Hepatocyte (in vitro differentiated cells): ENCODE results near the gene IL12A. TPM values are rescaled to one million over a fixed set of nuclear protein-coding genes. Genes with fewer than 3 reads are reported as not detected.

Source experiments
- DNase-seq: peaks from one replicate; pipeline ENCODE4 v3.0.0-alpha.2; 2016; ENCODE audit warnings: low spot score
- H2AFZ ChIP-seq: fragments of 200-600 bp; sonication (generic); 2 replicates; pipeline ENCODE4 v1.6.0; 2016; ENCODE audit warnings: antibody characterized with exemption, mild to moderate bottlenecking
- H3K27ac ChIP-seq: fragments of 200-600 bp; sonication (generic); 2 replicates; pipeline ENCODE4 v1.5.1; 2016; ENCODE audit warnings: mild to moderate bottlenecking
- H3K27me3 ChIP-seq: fragments of 200-600 bp; sonication (generic); 2 replicates; pipeline ENCODE4 v1.6.1; 2016
- H3K36me3 ChIP-seq: fragments of 200-600 bp; sonication (generic); replicated peaks from 2 replicates; pipeline ENCODE4 v1.5.1; 2016; ENCODE audit warnings: low read depth; ENCODE audit not compliant: insufficient read depth
- H3K4me1 ChIP-seq: fragments of 200-600 bp; sonication (generic); 2 replicates; pipeline ENCODE4 v1.5.1; 2016; ENCODE audit warnings: mild to moderate bottlenecking, moderate library complexity; ENCODE audit not compliant: insufficient read depth
- H3K4me2 ChIP-seq: fragments of 200-600 bp; sonication (generic); 2 replicates; pipeline ENCODE4 v1.6.0; 2016
- H3K4me3 ChIP-seq: fragments of 200-600 bp; sonication (generic); 2 replicates; pipeline ENCODE4 v1.5.1; 2016; ENCODE audit warnings: mild to moderate bottlenecking
- H3K79me2 ChIP-seq: fragments of 200-600 bp; sonication (generic); 2 replicates; pipeline ENCODE4 v1.6.0; 2017; ENCODE audit warnings: mild to moderate bottlenecking
- H3K9me2 ChIP-seq: fragments of 200-600 bp; sonication (generic); replicated peaks from 2 replicates; pipeline ENCODE4 v1.6.0; 2017; ENCODE audit warnings: mild to moderate bottlenecking; ENCODE audit not compliant: insufficient read depth
- H3K9me3 ChIP-seq: fragments of 200-600 bp; sonication (generic); 2 replicates; pipeline ENCODE4 v1.5.1; 2016; ENCODE audit warnings: low read depth, mild to moderate bottlenecking
- H4K20me1 ChIP-seq: fragments of 200-600 bp; sonication (generic); 2 replicates; pipeline ENCODE4 v1.6.0; 2016; ENCODE audit warnings: mild to moderate bottlenecking; ENCODE audit not compliant: insufficient read depth, poor library complexity, severe bottlenecking
- CTCF ChIP-seq: fragments of 200-600 bp; sonication (generic); IDR thresholded peaks from 2 replicates; pipeline ENCODE4 v1.5.1; 2016; ENCODE audit warnings: antibody characterized with exemption, mild to moderate bottlenecking; ENCODE audit not compliant: poor library complexity
- EZH2 ChIP-seq: fragments of 200-600 bp; sonication (generic); IDR thresholded peaks from 2 replicates; pipeline ENCODE4 v1.6.1; 2016; ENCODE audit warnings: antibody characterized with exemption, mild to moderate bottlenecking, borderline replicate concordance
- EZH2phosphoT487 ChIP-seq: fragments of 200-600 bp; sonication (generic); IDR thresholded peaks from one replicate; pipeline ENCODE4 v1.6.1; 2018; ENCODE audit warnings: antibody characterized with exemption, mild to moderate bottlenecking, low read depth, moderate library complexity; ENCODE audit not compliant: unreplicated experiment, severe bottlenecking
- WGBS: methylation state at CpG from one replicate; pipeline ENCODE4 v1.1.6; 2016; ENCODE audit warnings: low lambda C conversion rate; ENCODE audit errors: missing lambda C conversion rate; 5-methylcytosine and 5-hydroxymethylcytosine counted together
- polyA plus RNA-seq: library from polyadenylated mRNA; unstranded; fragments of >200 nt; fragmentation: Nextera tagmentation; extraction: Ambion mirVana; gene quantifications from 2 replicates; pipeline ENCODE4 v1.2.1, GENCODE V29; 2016
- total RNA-seq: library from RNA; depleted of rRNA; stranded (reverse); fragments of >200 nt; gene quantifications from 2 replicates; pipeline ENCODE4 v1.2.3, GENCODE V29; 2014

The IL12A gene
- total and polyA plus RNA-seq, 2 experiments from 2014 or later, result 0.86 to 1.0 TPM

DNA sequence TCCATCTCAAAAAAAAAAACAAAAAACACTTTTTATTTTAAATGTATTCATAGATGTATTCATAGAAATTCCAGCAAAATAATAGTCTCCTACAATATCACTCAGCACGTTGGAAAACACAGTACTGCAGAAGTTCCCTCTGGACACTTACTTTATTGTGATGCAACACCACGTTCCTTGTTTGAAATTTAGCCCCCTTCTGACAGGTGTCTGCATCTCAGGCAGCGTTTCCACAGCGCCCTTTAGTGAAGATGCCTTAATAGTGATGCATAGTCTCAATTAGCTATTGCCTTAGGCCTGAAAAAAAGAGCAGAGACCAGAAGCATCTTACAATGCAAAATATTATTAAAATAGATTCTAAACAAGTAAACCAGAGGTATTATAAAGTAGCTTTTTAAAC, 20.3 kb downstream of the IL12A start:
- H3K9me3 ChIP-seq, result no peaks in the 10 kb centered on the region
- 61% methylated on average over 4 of the region's 4 CpGs for WGBS
- H3K4me1 ChIP-seq, result no peaks in the 10 kb centered on the region
- no peak overlapping the region for H3K4me3 ChIP-seq
- TF ChIP-seq CTCF, result no peak
- TF ChIP-seq EZH2, result no peak
- TF ChIP-seq EZH2phosphoT487, result no peak
- no peak for DNase-seq
- no peaks in the 10 kb centered on the region for H4K20me1 ChIP-seq
- H3K79me2 ChIP-seq, result no peaks in the 10 kb centered on the region
- H2AFZ ChIP-seq, result no peak overlapping the region
- H3K27me3 ChIP-seq, result no peaks in the 10 kb centered on the region
- no peaks in the 10 kb centered on the region for H3K36me3 ChIP-seq
- no peaks in the 10 kb centered on the region for H3K9me2 ChIP-seq
- H3K27ac ChIP-seq, result no peak overlapping the region
- no peak overlapping the region for H3K4me2 ChIP-seq

DNA sequence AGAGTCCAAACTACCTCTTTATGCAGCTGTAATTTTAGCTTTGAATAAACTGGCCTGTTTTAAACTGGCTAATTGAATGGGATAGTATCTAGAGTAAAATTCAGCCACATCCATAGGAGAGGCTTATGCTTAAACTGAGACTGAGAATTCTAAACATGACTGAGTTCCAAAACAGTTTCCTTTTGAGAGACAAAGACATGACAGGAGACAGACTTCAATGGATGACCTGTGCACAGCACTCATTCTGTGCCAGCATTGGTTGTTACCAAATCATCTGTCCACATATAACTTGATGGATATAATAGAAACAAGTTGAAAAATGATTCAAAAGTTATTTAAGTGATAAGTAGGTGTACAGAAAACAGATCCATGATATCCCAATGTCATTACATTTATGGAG, 20.9 kb downstream of the IL12A start:
- Histone ChIP-seq H3K4me1 (no peaks in the 10 kb centered on the region), H3K27ac (no peak overlapping the region), H3K36me3 (no peaks in the 10 kb centered on the region), H3K9me2 (no peaks in the 10 kb centered on the region), H4K20me1 (no peaks in the 10 kb centered on the region), H3K27me3 (no peaks in the 10 kb centered on the region), H3K9me3 (no peaks in the 10 kb centered on the region), H3K4me2 (no peak overlapping the region), H3K79me2 (no peaks in the 10 kb centered on the region), H2AFZ (no peak overlapping the region), H3K4me3 (no peak overlapping the region)
- DNase-seq, result no peak
- no peak for TF ChIP-seq CTCF
- TF ChIP-seq EZH2phosphoT487, result no peak
- TF ChIP-seq EZH2, result no peak

DNA sequence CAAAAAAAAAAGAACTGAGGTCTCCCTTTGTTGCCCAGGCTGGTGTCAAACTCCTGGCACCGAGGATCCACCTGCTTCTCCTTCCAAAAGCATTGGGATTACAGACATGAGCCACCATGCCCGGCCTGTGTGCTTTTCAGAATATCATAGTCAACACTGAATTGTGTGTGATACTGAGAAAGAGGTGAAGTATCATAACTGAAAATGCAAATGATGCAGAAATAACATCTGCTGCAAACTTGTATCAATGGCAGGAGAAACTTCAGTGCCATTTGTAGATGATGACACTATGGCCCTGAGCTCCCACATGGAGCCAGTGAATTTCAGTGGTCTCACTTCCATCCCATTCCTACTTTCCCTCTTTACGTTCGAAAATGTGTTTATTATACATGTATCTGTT, 21.9 kb downstream of the IL12A start:
- Histone ChIP-seq H3K4me2 (no peak overlapping the region), H3K4me3 (no peak overlapping the region), H3K9me2 (no peaks in the 10 kb centered on the region), H3K9me3 (no peaks in the 10 kb centered on the region), H3K27ac (no peak overlapping the region), H3K27me3 (no peaks in the 10 kb centered on the region), H3K79me2 (no peaks in the 10 kb centered on the region), H3K4me1 (no peaks in the 10 kb centered on the region), H3K36me3 (no peaks in the 10 kb centered on the region), H4K20me1 (no peaks in the 10 kb centered on the region), H2AFZ (no peak overlapping the region)
- 91% methylated on average over 4 of the region's 4 CpGs for WGBS
- no peak for TF ChIP-seq EZH2phosphoT487
- TF ChIP-seq EZH2, result no peak
- no peak for TF ChIP-seq CTCF
- DNase-seq, result no peak

GRCh38 chr3:160012108-160012507, 23.5 kb downstream of the IL12A start:
- no peaks in the 10 kb centered on the region for H3K9me3 ChIP-seq
- WGBS, result 84% methylated on average over 2 of the region's 2 CpGs
- no peaks in the 10 kb centered on the region for H3K4me1 ChIP-seq
- no peak overlapping the region for H3K4me2 ChIP-seq
- TF ChIP-seq CTCF, result no peak
- TF ChIP-seq EZH2, result no peak
- TF ChIP-seq EZH2phosphoT487, result no peak
- no peaks in the 10 kb centered on the region for H3K9me2 ChIP-seq
- no peak overlapping the region for H3K4me3 ChIP-seq
- no peak for DNase-seq
- H3K27ac ChIP-seq, result no peak overlapping the region
- no peaks in the 10 kb centered on the region for H3K27me3 ChIP-seq
- no peaks in the 10 kb centered on the region for H3K36me3 ChIP-seq
- H3K79me2 ChIP-seq, result no peaks in the 10 kb centered on the region
- H2AFZ ChIP-seq, result no peak overlapping the region
- H4K20me1 ChIP-seq, result no peaks in the 10 kb centered on the region
